NCI-H1105 (cell line): ENCODE data around the gene MFSD6.
"Not testable (repeated sequence)": the region's sequence is repeated elsewhere in the genome, so short reads cannot be mapped to it uniquely, and the experiment has no call there.

ENCODE experiments used
- DNase-seq: peaks from one replicate; lab custom pipeline; 2025; lab: John Stamatoyannopoulos, UW

The MFSD6 gene

DNA sequence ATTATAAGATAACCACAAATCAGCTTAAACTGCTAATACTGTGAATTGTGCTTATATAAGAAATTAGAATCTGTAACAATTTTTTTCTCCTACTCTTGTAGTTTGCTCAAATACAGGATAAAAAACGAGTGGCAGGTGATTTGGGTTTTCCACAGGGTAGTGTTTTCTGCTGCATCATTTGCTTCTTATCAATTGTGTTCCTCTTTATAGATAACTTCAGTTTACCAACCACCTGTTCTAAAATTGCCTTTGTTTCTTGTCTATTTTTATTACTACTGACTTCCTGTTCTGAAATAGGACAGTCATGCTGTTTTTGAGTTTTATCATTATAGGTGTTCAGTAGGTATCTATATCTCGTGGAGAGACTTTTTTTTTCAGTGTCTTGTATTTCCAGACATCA lies 56.9 kb downstream of the MFSD6 start:
- DNase-seq = no peak

GRCh38 chr2:190466819-190467446 lies 58.8 kb downstream of the MFSD6 start:
- peak; percentile 61 for DNase-seq

GRCh38 chr2:190467575-190468083 lies 59.5 kb downstream of the MFSD6 start:
- DNase-seq = peak; percentile 9

DNA sequence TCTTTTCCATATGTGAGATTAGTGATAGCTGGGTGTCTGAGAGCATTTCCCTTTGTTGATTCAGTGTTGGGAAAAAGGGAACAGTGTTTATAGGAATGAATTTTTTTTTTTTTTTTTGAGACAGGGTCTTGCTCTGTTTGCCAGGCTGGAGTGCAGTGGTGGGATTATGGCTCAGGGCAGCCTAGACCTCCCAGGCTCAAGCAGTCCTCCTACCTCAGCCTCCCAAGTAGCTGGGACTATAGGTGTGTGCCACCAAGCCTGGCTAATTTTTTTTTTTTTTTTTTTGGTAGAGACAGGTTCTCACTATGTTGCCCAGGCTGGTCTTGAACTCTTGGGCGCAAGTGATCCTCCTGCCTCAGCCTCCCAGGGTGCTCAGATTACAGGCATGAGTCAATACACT lies 60.2 kb downstream of the MFSD6 start:
- DNase-seq = not testable (repeated sequence)

GRCh38 chr2:190468814-190469569 lies 60.8 kb downstream of the MFSD6 start:
- DNase-seq = peak; percentile 93

- DNase-seq = peak; percentile 90
Measured at GRCh38 chr2:190469771-190470170, 61.6 kb downstream of the MFSD6 start.

DNA sequence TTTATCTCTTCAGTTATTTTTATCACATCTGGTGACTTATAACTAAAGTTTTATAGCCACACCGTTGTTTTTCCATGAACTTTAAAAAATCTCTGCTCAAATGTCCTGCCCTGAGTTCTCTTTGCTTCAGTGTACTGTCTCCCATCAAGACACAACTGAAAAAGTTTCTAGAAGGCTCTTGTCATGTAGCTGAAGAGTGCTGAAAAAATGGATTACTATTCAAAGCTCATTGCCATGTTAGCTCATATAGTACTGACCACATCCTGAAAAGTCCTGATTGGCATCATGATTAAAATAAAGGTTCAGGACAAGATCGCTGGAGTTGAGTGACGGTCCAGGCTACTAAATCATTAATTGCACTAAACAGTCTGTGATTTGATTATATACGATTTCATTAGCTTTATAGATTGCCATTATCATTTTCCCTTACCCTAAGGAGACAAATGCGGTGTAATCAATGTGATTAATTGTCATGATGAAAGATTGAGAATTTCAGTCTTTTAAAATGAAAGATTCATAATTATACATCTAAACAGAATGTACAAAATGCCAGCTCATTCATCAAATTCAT lies 62.2 kb downstream of the MFSD6 start:
- no peak for DNase-seq

GRCh38 chr2:190477661-190478454 lies 69.7 kb downstream of the MFSD6 start:
- DNase-seq = no peak

GRCh38 chr2:190478572-190479195 lies 70.5 kb downstream of the MFSD6 start:
- DNase-seq = no peak

DNA sequence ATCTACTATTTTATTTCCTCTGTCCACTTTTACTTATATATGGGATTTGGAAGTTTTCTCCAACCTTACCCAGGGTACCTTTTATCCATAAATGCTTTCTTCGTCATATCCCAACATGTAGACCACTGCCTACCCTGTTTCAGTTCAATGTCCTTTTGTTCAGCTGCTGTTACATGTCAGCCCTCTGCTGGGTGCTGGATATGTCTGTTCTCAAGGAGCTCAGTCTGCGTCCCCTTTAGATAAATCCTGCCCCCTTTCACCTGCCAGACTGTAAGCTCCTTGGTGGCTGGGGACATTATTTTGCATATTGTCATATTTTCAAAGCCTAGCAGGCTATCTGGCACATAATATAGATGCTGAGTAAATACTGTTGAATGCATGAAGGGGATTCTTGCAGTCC lies 73.2 kb downstream of the MFSD6 start:
- no peak for DNase-seq

GRCh38 chr2:190482451-190482850 lies 74.3 kb downstream of the MFSD6 start:
- no peak for DNase-seq

DNA sequence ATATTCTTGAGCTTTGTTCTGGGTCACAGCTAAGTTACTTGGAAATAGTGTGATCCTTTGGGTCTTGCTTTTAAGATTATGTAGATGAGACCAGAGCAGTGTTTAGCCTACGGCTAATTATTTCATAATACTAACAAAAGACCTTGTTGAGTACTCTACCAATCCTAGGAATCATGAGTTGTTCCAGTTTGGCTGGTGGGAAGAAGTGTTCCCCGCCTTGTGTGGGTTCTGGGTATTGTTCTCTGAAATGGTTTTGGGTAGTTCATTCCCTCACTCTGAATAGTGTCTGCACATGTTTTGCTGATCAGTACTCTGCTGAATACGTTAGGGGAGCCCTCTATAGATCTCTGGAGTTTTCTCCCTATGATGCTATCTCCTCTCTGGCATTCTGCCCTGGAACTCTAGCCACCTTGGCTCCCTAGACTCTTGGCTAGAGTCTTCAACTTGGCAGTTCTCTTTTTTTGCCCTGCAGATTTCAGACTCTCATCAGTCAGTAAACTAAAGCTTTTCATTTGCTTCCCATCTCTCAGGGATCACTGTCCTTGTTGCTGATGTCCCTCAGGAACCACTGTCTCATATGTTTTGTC lies 78.0 kb downstream of the MFSD6 start:
- no peak for DNase-seq

GRCh38 chr2:190488516-190489233 lies 80.5 kb downstream of the MFSD6 start:
- no peak for DNase-seq

GRCh38 chr2:190489475-190489874 lies 81.3 kb downstream of the MFSD6 start:
- DNase-seq = no peak

DNA sequence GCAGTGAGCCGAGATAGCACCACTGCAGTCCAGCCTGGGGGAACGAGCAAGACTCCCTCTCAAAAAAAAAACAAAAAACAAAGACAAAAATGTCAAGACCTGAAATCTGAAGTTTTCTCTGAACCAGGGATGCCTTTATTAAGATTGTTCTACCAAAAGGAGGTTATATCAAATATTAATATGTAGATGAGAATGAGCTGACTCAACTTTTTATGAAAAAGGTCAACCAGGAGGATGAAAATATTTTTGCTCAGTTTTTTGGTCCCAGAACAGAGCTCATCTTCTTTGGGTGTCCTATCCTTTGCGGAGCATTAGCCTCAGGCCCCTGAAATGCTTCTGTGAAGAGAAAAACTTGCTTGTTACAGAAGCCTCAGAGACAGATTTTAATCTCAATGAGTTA lies 82.3 kb downstream of the MFSD6 start:
- no peak for DNase-seq

GRCh38 chr2:190493095-190493494 lies 84.9 kb downstream of the MFSD6 start:
- DNase-seq = no peak

- DNase-seq = not testable (repeated sequence)
Measured at GRCh38 chr2:190494600-190495227, 86.6 kb downstream of the MFSD6 start.

GRCh38 chr2:190497428-190497827 lies 89.3 kb downstream of the MFSD6 start:
- DNase-seq = no peak

- DNase-seq = no peak
Measured at GRCh38 chr2:190499273-190499672, 91.1 kb downstream of the MFSD6 start.

DNA sequence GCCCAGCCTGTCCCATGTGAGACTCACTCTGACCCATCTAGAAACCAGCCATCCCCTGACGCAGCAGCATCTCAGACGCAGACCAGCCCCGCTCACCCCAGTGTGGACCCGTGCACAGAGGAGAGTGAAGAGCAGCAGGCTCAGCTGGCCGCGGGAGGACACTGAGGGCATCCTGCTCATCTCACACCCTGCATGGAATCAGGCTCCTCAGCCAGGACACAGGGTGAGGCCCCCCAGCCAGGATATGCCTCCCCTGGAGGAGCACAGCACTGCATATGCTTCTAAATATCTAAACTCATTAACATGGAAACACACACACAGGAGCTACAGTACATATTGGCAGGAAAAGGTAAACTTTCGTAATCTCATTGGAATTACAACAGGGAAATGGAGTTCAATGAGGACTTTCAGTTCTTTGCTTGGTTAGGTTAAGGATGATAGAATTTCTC lies 91.9 kb downstream of the MFSD6 start:
- no peak for DNase-seq
